Heart left ventricle (tissue), 13 donors: ENCODE measurements around the gene TMTC2.

Experiments used
- POLR2A ChIP-seq, 2 donors: fragments of 450-650 bp; IDR thresholded peaks; one replicate each; pipeline ENCODE4 v1.6.1; 2017; ENCODE audit warnings: antibody characterized with exemption in 2 of 2, mild to moderate bottlenecking in 2 of 2, moderate library complexity in 2 of 2
- TF ChIP-seq, protein P1 (sequence below), 12 donors: fragments of 200-600 bp; sonication (generic) in 4 of 12; IDR thresholded peaks; one replicate each; pipeline versions ENCODE4 v1.5.0 to v1.8.0; 2018 to 2022; ENCODE audit warnings: antibody characterized with exemption in 12 of 12, mild to moderate bottlenecking in 5 of 12
- donor health status: ischemic (EF 13 %, LVEDD 7.1; RV severe dilation, severe dysfunction).
- donor health status: DM: no; HTN: yes; CAD: no.
- donor health status: DM: no; HTN: no; CAD: no.
- donor health status: ischemic (EF 25% LVEDD 6.9; RV normal size, moderate dysfunction).
- donor health status: ischemic (EF 25% LVEDD 5.7; RV mildly dilated, moderate dysfunction).
- donor health status: ischemic (EF 35%, LVEDD 5.7; RV mildly dilated, moderate dysfunction).
- donor health status: nonischemic (EF 11% LVEDD 7.7; RV severe dilation, severe dysfunction).
- donor health status: DM: yes; HTN: yes; CAD: no.
- donor health status: PGD.
- donor health status: ischemic (EF 29% LVEDD 5.4; RV normal size, mild dysfunction).
- donor health status: nonischemic (EF 23%, LVEDD 6.1; RV moderate dilation, normal function).

DNA sequence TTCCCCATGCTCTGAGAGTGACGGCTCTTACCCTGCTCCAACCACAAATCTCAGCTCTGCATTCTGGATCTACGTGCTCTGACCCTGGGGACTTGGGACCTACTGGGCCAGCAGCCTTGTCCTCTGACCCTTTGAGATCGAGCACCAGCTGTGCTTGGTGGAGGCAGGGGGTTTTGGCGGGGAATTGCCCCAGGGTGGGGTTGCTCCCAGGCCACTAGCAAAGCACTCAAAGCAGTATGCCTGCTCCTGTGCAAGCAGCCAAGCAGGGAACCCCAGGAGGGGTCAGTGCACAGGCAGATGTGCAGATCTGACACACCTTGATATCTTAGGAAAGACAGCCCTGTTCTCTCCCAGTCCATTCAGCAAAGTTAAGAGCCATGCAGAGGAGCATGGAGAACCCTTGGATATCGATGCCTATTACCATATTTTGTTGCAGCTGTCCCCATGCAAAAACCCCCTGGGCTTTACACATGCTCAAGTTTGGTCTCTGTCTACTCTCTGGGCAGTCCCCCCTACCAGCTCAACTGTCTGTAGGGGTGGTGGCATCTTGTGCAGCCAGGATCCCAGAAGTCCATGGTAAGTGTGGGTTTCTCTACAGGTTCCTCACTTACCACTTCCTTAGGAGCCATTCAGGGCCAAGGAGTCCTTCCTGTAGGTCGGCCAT, 319.0 kb downstream of the TMTC2 start:
- TF ChIP-seq, protein P1, sequence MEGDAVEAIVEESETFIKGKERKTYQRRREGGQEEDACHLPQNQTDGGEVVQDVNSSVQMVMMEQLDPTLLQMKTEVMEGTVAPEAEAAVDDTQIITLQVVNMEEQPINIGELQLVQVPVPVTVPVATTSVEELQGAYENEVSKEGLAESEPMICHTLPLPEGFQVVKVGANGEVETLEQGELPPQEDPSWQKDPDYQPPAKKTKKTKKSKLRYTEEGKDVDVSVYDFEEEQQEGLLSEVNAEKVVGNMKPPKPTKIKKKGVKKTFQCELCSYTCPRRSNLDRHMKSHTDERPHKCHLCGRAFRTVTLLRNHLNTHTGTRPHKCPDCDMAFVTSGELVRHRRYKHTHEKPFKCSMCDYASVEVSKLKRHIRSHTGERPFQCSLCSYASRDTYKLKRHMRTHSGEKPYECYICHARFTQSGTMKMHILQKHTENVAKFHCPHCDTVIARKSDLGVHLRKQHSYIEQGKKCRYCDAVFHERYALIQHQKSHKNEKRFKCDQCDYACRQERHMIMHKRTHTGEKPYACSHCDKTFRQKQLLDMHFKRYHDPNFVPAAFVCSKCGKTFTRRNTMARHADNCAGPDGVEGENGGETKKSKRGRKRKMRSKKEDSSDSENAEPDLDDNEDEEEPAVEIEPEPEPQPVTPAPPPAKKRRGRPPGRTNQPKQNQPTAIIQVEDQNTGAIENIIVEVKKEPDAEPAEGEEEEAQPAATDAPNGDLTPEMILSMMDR (IDR thresholded peaks at IDR 0.05): no peak
- no peak for TF ChIP-seq POLR2A (IDR thresholded peaks at IDR 0.05)
